Regular cardiac myocyte (primary cell): Measurements from ENCODE around the gene PLAC9. TPM values are rescaled to one million over a fixed set of nuclear protein-coding genes. Genes with fewer than 3 reads are reported as not detected.

Source experiments
- total RNA-seq: library from RNA; depleted of rRNA; stranded (reverse); fragments of >200 nt; gene quantifications from 2 replicates; pipeline ENCODE4 v1.2.3, GENCODE V29; 2014

Gene PLAC9, protein sequence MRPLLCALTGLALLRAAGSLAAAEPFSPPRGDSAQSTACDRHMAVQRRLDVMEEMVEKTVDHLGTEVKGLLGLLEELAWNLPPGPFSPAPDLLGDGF
- total RNA-seq = 12.8 and 19.4 TPM in 2 replicates

GRCh38 chr10:80132299-80133139 lies at the start of gene PLAC9:
TSS of gene PLAC9 (plus strand) at chr10:80132730. CDS start at chr10:80132763, 33 bp downstream.

Other genes starting within 250 kb of the PLAC9 start
- gene SFTPD, start 183.6 kb upstream of the PLAC9 start, total RNA-seq = not detected in 2 replicates
- gene TMEM254, start 54.1 kb upstream of the PLAC9 start, total RNA-seq = 6.5 and 7.1 TPM in 2 replicates
- gene ANXA11, start 72.8 kb downstream of the PLAC9 start, total RNA-seq = 33.0 and 55.6 TPM in 2 replicates
- not detected in 2 replicates for gene MAT1A, start 156.9 kb downstream of the PLAC9 start, total RNA-seq
- not detected in 2 replicates for gene DYDC1, start 224.0 kb downstream of the PLAC9 start, total RNA-seq
- gene DYDC2, start 224.1 kb downstream of the PLAC9 start, total RNA-seq = not detected in 2 replicates